HepG2 (cell line): Measurements from ENCODE around the gene TK1. TPM values are rescaled to one million over a fixed set of nuclear protein-coding genes. Genes with fewer than 3 reads are reported as not detected.
A peak's percentile ranks its signal among the peaks of the same experiment; 100 is the strongest.

Experiments used
- ATF7-NPFF ChIP-seq: sonication (generic); formaldehyde crosslinking; IDR thresholded peaks from 2 replicates; pipeline ENCODE4 v1.8.1; 2023; ENCODE audit warnings: mild to moderate bottlenecking, low read depth, missing genetic modification reagents, moderate library complexity
- CAMTA2 ChIP-seq: sonication (generic); formaldehyde crosslinking; IDR thresholded peaks from 2 replicates; pipeline ENCODE4 v1.4.0; 2020; ENCODE audit warnings: mild to moderate bottlenecking, missing genetic modification reagents, borderline replicate concordance
- CBX2 ChIP-seq, 2 experiments: fragments of 200-600 bp in 1 of 2; sonication (generic); formaldehyde crosslinking in 1 of 2; IDR thresholded peaks; 2 replicates each; pipeline versions ENCODE4 v1.7.0 to v1.8.1; 2018 to 2022; ENCODE audit warnings: low read depth in 2 of 2, low read length in 1 of 2, mild to moderate bottlenecking in 1 of 2, missing genetic modification reagents in 1 of 2
- CREBL2 ChIP-seq: sonication (generic); formaldehyde crosslinking; IDR thresholded peaks from 2 replicates; pipeline ENCODE4 v1.8.1; 2023; ENCODE audit warnings: missing genetic modification reagents, mild to moderate bottlenecking, borderline replicate concordance
- ETV5 ChIP-seq: IDR thresholded peaks from 2 replicates; pipeline ENCODE4 v1.6.1; 2018; ENCODE audit warnings: missing biosample characterization, missing genetic modification reagents, inconsistent platforms, borderline replicate concordance
- FOXO1 ChIP-seq: sonication (generic); formaldehyde crosslinking; IDR thresholded peaks from 2 replicates; pipeline ENCODE4 v1.4.0; 2020; ENCODE audit warnings: missing genetic modification reagents
- IKZF4 ChIP-seq: sonication (generic); formaldehyde crosslinking; IDR thresholded peaks from 2 replicates; pipeline ENCODE4 v1.5.1; 2020; ENCODE audit warnings: borderline replicate concordance, mild to moderate bottlenecking, low read depth, missing genetic modification reagents; ENCODE audit errors: not compliant biosample characterization
- JDP2 ChIP-seq: sonication (generic); formaldehyde crosslinking; IDR thresholded peaks from 2 replicates; pipeline ENCODE4 v1.8.1; 2022; ENCODE audit warnings: missing genetic modification reagents, borderline replicate concordance
- MED1 ChIP-seq: sonication (generic); formaldehyde crosslinking; IDR thresholded peaks from 2 replicates; pipeline ENCODE4 v1.4.0; 2020; ENCODE audit warnings: missing genetic modification reagents
- MEF2D ChIP-seq: sonication (generic); formaldehyde crosslinking; IDR thresholded peaks from 2 replicates; pipeline ENCODE4 v1.5.1; 2020; ENCODE audit warnings: mild to moderate bottlenecking, missing genetic modification reagents
- PRPF4 ChIP-seq: fragments of 200-400 bp; formaldehyde crosslinking; IDR thresholded peaks from 2 replicates; pipeline ENCODE4 v1.6.1; 2016; ENCODE audit warnings: low read length, low read depth; ENCODE audit not compliant: poor library complexity, severe bottlenecking
- REPIN1 ChIP-seq: sonication (generic); formaldehyde crosslinking; IDR thresholded peaks from 2 replicates; pipeline ENCODE4 v1.8.0; 2022; ENCODE audit warnings: missing genetic modification reagents, low read depth, mild to moderate bottlenecking, borderline replicate concordance
- SOX13 ChIP-seq, 3 experiments: fragments of 450-650 bp in 1 of 3; sonication (generic) in 1 of 3; formaldehyde crosslinking in 1 of 3; IDR thresholded peaks in 2 of 3; conservative IDR thresholded peaks in 1 of 3; 2 replicates each; pipeline versions ENCODE4 v1.5.0 to v1.6.1; 2016 to 2020; ENCODE audit warnings: antibody characterized with exemption in 1 of 3, mild to moderate bottlenecking in 1 of 3, missing compliant biosample characterization in 1 of 3, missing genetic modification reagents in 1 of 3, moderate library complexity in 1 of 3
- SRSF1 ChIP-seq: fragments of 200-400 bp; formaldehyde crosslinking; optimal IDR thresholded peaks from 2 replicates; pipeline ENCODE3; 2017; ENCODE audit warnings: mild to moderate bottlenecking, low read depth, low read length, moderate library complexity
- YEATS2 ChIP-seq: sonication (generic); formaldehyde crosslinking; IDR thresholded peaks from 2 replicates; pipeline ENCODE4 v1.4.0; 2020; ENCODE audit warnings: missing genetic modification reagents, borderline replicate concordance
- ZBTB14 ChIP-seq: sonication (generic); formaldehyde crosslinking; IDR thresholded peaks from 2 replicates; pipeline ENCODE4 v1.4.0; 2020; ENCODE audit warnings: missing genetic modification reagents
- ZFP1 ChIP-seq: IDR thresholded peaks from 2 replicates; pipeline ENCODE4 v1.6.1; 2016
- ZFP36 ChIP-seq: fragments of 150-350 bp; IDR thresholded peaks from 2 replicates; pipeline ENCODE4 v1.6.1; 2018; ENCODE audit warnings: borderline replicate concordance, low read length, low read depth; ENCODE audit not compliant: partially characterized antibody
- ZFP36L1 ChIP-seq: sonication (generic); formaldehyde crosslinking; IDR thresholded peaks from 2 replicates; pipeline ENCODE4 v1.8.0; 2022; ENCODE audit warnings: mild to moderate bottlenecking, missing genetic modification reagents, moderate library complexity
- ZFP37 ChIP-seq: sonication (generic); formaldehyde crosslinking; IDR thresholded peaks from 2 replicates; pipeline ENCODE4 v1.4.0; 2020; ENCODE audit warnings: missing genetic modification reagents, borderline replicate concordance
- ZNF142 ChIP-seq: sonication (generic); formaldehyde crosslinking; IDR thresholded peaks from 2 replicates; pipeline ENCODE4 v1.4.0; 2020; ENCODE audit warnings: missing genetic modification reagents
- ZNF446 ChIP-seq: sonication (generic); formaldehyde crosslinking; IDR thresholded peaks from 2 replicates; pipeline ENCODE4 v1.5.0; 2020; ENCODE audit warnings: mild to moderate bottlenecking, missing genetic modification reagents
- polyA plus RNA-seq, 8 experiments: library from polyadenylated mRNA; depleted of rRNA in 3 of 8; stranded (reverse) in 7 of 8; unstranded in 1 of 8; fragments of >200 nt; fragmentation: Illumina TruSeq in 4 of 8; extraction: Trizol in 4 of 8; gene quantifications; 2 replicates each; pipeline versions ENCODE4 v1.2.1 to v1.2.3, GENCODE V29; 2011 to 2016; ENCODE audit warnings: low read depth in 4 of 8, missing spikeins in 1 of 8, mixed read lengths in 1 of 8; ENCODE audit not compliant: insufficient read depth in 1 of 8
- total RNA-seq, 5 experiments: library from RNA; depleted of rRNA; stranded (reverse); fragments of >200 nt; fragmentation: Illumina TruSeq; extraction: Trizol; gene quantifications; 2 replicates each; pipeline ENCODE4 v1.2.3, GENCODE V29; 2016; ENCODE audit warnings: low read depth in 1 of 5

TK1 gene
- total and polyA plus RNA-seq, 2 of the 13 experiments (the other 11 are each of a cell fraction or from before 2014, with no cell fraction given): 45.0 to 96.0 TPM

- TF ChIP-seq ATF7-NPFF (no peak), ZFP1 (CRISPR knock-in tag) (no peak), SOX13 (IDR thresholded peaks at IDR 0.05) (no peak), SOX13 (CRISPR knock-in tag; conservative IDR thresholded peaks at IDR 0.05 in 1 of 2, IDR thresholded peaks at IDR 0.05 in 1 of 2) (no peak), ETV5 (CRISPR knock-in tag) (no peak), IKZF4 (CRISPR knock-in tag) (no peak), JDP2 (no peak), YEATS2 (CRISPR knock-in tag) (no peak), ZNF446 (CRISPR knock-in tag) (no peak), ZFP37 (CRISPR knock-in tag) (no peak), CAMTA2 (CRISPR knock-in tag) (no peak), SRSF1 (peak; percentile 4), MED1 (CRISPR knock-in tag) (no peak), ZBTB14 (no peak), ZNF142 (CRISPR knock-in tag) (no peak), ZFP36L1 (CRISPR knock-in tag) (no peak), REPIN1 (CRISPR knock-in tag) (no peak), MEF2D (CRISPR knock-in tag) (no peak), CREBL2 (CRISPR knock-in tag) (no peak), ZFP36 (peak; percentile 94), FOXO1 (CRISPR knock-in tag) (no peak), PRPF4 (no peak), CBX2 (IDR thresholded peaks at IDR 0.05; ENCODE audit: low read depth, low read length) (no peak), CBX2 (CRISPR knock-in tag; IDR thresholded peaks at IDR 0.05; ENCODE audit: low read depth) (no peak)
These were observed 57.3 kb downstream of the TK1 start (continued) for GRCh38 chr17:78129351-78130089.
